Stimulated activated naive CD8-positive, alpha-beta T cell treated with anti-CD3 and anti-CD28 coated beads, Interleukin-15, Interleukin-2, amounts not matched to agents 100 U/mL and 50 U/mL, for 24 hours (primary cell): Measurements from ENCODE around the gene MEG3.

Experiments used
- ATAC-seq: fragments of 150-1000 bp; cut with Tn5 transposase; one replicate; pipeline ENCODE4 v1.10.0; 2021
- DNase-seq: peaks from one replicate; pipeline ENCODE4 v3.0.0; 2021

MEG3 gene

DNA sequence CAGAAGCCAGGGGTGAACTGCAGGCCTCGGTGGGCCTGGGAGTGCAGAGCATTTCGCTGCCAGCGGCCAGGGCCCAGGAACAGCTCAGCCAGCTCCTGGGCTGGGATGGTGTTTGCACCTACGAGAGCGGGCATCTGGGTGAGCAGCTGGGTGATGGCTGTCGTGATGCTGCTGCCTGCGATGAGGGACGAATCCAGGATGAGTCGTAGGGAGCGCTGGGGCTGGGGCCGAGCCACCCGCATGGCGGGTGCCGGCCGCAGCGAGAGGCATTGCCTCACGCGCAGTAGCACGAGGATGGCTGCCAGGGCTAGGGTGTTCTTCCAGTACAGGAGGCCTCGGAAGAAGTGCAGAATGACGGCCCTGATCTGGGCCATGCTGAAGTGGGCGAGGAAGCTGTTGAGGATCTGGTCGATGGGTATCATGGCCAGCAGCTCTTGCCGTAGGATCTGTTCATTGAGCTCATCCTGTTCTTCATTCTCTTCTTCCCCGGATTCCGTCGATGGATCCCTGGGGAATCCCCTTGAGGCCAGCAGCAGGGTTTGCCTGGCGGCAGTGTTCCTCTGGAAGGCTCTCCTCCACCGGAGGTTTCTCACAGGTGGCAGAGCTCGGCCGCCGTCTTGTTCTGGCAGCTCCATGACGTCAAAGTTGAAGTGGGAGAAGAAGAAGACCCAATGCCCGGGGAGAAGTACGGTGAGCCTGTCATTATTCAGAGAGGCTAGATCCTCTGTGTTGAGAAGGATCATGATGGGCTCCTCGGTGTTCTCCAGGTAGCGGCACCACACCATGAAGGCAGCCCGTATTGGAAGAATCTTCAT lies 55.5 kb downstream of the MEG3 start:
- DNase-seq, result no peak
- no peak for ATAC-seq

DNA sequence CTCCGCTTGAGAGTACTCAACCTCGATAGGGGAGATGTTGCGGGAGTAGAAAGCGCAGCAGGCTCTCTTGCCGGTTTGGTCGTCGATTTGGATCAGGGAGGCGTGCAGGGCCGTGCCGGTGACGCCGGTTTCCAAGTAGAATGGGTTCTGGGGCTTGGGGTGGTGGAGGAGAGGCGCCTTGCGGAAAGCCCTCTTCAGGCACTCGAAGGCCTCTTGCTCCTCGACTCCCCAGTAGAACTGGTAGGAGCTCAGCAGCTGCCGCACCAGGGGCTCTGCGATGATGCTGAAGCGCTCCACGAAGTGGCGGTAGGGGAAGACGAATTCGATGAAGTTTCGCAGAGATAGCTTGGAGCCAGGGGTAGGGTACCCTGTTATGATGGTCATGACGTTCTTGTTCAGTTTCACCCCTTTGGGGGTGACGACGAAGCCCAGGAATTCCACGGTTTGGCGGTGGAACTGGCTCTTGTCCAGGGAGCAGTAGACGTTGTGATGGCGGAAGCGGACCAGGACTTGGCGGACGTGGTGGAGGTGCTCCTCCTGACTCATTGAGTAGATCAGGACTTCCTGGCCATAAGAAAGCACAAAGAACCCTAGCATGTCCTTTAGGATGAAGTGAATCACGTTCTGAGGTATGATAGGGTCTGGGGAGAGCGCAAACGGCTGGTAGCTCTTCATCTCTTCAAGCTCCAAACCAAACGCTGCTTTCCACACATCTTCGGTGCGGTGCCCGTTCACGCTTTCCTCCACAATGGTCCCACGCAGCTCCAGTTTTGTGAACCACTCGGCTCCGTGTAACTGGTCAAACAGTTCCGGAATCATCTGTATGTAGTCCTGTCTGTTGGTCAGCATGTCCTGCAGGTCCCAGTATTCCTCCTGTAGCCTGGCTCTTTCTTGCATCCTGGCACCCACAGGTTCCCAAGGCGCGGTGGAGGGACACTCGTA lies 56.4 kb downstream of the MEG3 start:
- ATAC-seq, result no peak
- no peak for DNase-seq

DNA sequence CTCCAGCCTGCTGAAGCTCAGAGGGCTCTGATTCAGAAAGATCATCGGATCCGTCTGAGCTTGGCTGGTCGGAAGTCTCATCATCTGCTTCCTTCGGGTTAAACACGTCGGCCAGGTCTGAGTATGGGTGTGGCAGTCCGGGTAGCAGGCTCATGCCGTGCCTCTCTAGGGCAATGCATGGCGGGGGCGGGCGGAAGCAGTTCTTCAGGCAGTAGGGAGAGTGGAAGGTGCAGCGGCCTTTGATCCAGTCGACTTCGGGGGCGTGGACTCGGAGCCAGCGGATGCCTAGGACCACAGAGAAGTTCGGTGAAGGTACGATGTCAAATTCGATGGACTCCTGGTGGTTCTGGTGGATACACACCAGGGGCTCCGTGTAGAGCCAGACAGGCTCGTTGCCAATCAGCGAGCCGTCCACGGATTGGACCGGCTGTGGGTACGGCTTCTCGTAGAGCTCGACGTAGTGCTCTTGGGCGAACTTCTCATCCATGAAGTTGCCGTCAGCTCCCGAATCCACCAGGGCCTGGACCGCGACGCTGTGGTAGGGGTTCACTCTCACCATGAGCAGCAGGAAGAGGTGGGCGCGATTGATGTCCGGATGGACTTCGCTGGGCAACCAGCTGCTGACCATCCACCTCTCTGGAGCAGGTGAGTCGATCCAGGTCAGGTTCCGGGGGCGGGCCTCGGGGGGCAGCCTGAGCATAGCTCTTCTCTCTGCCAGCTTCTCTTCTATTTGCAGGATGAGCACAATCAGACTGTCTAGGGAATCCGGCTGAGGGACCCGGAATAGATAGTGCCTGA lies 57.3 kb downstream of the MEG3 start:
- no peak for ATAC-seq
- no peak for DNase-seq

DNA sequence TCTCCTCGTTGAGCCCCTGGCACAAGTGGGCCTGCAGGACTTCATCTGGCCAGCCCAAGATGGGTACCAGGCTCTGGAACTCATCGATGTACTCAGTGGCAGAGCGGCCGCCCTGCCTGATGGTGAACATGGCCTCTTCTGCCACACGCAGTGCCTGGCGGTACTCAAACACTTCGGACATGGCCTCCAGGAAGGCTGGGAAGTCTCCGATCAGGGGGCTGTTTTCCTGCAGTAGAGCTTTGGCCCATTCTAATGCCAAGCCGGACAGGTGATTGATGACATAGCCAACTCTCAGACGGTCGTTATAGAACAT lies 57.8 kb downstream of the MEG3 start:
- no peak for ATAC-seq
- no peak for DNase-seq

DNA sequence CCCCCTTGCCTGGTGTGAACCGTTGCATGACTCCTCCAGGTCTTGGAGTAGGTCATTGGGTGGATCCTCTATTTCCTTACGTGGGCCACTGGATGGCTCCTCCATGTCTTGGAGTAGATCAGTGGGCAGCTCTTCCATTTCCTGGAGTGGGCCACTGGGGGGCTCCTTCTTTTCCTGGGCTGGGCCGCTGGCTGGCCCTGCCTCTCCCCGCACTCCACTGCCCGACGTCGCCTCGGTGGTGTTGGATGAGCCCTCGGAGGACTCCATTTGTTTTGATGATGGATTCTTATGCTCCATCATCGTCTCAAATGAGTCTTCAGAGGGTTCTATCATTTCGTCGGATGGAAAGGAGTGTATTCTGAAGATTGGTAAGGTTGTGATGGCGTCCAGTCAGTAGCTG lies 58.5 kb downstream of the MEG3 start:
- DNase-seq (no peak), ATAC-seq (no peak)

DNA sequence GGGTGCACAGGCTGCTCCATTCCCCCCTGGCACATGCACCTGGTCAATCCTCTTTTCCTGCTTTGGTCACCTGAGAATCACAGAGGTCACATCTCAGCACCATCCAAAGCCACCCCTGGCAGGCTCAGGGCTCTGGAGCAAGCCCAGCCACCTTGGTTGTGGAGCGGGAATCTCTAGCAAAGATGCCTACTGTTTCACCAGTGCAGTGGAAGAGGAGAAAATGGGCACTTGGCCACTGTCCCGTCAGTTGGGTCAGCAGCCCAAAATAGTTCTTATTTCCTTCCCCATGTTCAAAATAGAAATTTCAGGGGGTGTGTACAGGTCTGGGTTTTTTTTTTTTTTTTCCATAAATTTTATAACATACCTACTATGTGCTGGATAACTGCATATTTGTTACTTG lies 59.3 kb downstream of the MEG3 start:
- ATAC-seq (no peak), DNase-seq (no peak)

DNA sequence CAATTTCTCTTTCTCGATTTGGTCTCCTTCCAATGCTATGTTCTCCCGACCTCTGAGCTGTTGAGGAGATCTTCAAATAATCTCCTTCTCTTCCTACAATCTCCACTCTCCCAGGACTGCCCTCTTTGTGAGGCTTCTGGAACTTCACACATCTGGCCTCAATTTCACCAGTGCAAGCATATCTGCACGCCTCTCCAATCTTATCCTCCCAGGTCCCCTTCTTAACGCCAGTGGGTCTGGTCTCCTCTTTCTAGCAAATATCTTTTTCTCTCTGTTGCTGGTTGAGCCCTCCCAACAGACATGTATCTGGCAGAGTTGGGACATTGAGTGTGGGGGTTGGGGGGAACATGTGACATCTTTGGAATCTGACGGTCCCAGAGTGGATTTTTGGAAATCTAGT lies 59.7 kb downstream of the MEG3 start:
- ATAC-seq (no peak), DNase-seq (no peak)

DNA sequence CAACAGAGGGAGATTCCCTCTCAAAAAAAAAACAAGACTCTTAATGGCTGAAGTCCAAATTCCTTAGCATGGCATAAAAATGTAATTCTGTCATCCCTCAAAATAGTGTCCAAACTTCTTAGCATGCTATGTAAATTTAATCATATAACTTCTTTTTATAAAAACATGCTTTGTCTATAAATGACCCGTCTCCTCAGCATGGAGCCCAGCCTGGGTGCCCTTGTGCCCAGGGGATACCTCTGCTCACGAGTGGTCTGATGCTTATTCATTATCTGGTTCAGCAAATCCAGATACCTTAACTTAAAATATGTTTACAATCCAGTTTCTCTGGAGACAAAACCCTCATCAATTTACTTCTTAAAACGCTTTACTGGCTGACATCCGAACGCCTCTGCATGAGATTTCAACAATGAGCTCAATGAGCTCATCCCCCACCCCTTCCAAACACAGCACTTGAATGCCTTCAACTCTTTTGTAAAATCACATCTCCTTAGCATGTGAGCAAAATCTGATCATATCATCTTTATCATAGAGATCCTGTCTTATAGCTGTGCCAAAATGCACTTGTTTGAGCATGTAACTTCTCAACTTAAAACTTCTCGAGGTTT lies 61.9 kb downstream of the MEG3 start:
- DNase-seq (no peak), ATAC-seq (no peak)

DNA sequence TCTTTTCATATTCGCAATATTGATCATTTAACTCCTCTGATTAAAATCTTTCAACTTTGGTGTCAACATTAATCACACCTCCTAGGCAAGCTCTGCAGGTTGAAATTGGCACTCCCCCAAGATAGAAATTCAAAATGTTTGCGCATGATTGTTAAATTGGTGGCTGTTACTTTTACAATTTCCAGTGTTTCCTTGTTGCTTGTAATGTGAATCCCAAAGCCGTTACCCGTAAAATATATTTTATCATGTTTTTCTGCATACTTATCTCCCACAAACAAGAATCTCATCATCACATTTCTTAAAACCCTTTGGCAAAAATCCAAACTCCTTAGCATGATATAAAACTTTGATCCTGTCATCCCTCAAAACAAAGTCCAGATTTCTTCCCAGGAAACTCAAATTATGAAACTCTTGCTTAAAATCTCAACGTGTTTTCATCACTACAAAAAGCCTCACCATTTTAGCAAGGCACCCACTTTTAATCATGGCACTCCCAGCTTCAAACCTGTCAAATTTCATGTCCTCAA lies 62.9 kb downstream of the MEG3 start:
- DNase-seq, result no peak
- no peak for ATAC-seq

DNA sequence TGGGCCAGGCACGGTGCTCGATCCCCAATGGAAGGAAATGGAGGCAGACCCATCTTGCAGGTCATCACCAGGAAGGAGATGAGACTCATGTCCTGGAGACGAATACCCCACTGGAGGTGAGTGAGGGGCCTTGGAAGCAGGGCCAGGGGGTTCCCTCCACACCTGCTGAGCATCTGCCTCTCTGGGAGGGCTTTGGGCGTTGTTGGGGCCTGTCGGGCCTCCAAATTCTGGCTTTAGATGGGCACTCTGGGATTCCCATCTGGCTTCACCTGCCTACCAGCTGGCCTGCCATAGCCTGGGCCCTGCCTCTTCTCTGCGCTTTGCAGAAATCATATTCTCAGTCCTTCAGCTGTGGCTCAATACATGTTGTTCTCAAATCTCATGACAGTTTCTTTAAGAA lies 63.7 kb downstream of the MEG3 start:
- ATAC-seq, result no peak
- DNase-seq, result no peak

DNA sequence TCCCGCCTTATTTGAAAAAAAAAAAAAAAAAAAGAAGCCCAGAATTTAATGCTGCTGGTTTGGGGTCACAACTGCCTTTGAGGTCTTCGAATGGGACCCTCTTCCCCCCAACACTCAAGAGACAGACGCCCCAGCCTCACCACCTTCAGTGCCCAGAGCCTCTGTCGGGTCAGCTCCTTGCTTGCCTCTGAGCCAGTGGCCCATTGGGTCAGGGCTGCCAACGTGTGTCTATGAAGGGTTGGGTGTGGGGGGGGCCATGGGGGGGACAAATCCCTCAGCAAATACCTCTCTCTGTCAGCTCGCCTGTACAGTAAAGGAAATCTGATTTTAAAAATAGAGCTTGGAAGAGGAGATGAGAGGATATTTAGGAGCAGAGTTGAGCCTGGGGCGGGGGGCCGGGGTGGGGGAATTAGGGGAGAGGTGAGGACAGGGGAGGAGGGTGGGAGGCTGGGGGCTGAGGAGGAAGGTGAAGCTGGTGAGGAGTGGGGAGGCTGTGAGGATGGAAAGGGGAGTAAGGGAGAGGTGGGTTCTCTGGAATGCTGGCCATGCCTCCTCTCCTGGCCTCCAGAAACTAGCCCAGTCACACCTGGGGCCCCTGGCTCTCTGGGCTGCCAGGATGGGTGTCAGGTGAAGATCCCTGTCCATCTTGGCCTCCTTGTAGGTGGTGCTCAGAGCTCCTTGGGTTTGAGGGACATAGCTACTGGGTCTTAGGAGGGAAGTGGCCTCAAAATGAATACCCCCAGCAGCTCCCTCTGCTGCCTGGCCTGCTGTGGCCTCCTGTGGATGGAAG lies 64.3 kb downstream of the MEG3 start:
- ATAC-seq (no peak), DNase-seq (no peak)

DNA sequence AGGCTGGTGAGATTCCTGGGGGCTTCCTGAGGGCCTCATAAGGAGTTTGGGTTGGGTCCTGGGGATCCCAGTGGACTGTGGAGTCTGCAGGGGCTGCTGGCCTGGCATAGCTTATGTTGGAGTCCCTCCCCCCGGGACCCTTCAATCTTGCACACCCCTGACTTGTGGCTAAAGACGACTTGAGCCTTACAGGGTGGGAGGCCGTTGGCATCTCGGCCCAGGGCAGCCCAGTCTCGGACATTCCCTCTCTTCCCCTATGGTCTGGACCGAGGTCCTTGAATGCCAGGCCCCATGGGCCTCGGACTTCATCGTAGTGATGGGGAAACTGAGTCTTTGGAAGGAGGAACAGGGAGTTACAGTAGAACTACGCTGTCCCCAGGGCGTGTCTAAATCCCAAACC lies 65.1 kb downstream of the MEG3 start:
- DNase-seq (no peak), ATAC-seq (no peak)

DNA sequence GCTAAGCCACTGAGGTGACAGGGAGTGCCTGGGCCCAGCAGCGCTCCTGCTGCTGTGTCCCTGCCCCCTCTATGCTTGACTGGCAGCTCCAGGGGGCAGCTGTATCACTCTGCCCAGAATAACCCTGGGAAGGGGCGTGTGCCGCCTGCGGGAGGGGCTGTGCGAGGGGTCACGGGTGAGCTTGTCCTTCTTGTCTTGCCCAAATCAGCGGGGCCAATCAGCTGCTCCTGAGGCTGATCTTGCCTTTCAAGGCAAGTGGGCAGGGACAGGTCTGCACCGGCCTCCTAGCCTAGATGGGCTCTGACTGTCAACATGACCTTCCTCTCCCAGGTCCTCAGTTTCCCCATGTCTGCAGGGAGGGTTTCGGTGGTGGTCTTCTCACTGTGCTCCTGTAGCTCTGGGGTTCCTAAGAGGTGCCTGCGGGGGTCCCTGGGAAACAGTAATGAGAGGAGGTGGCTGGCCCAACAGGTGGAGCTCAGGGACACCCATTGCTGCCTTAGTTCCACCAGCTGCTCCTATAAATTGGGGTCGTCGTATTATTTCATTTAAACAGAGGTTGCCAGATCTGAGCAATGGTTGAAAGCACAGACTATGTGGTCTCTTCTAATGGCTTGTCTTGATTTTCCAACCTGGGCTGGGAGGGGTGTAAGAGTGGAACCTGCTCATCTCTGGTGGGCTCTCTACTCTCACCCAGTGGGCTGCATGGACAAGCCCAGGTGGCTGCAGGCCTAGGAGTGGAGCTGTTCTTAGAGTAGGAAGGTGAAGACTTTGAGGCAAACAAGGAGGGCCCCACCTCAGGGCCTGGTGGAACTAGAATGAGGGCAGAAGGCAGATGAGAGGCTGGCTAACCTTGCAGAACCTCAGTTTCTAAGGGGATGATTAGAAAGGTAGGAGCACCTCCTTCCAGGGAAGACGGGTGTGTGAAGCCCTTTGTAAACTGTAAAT lies 65.9 kb downstream of the MEG3 start:
- DNase-seq, result no peak
- ATAC-seq, result no peak

DNA sequence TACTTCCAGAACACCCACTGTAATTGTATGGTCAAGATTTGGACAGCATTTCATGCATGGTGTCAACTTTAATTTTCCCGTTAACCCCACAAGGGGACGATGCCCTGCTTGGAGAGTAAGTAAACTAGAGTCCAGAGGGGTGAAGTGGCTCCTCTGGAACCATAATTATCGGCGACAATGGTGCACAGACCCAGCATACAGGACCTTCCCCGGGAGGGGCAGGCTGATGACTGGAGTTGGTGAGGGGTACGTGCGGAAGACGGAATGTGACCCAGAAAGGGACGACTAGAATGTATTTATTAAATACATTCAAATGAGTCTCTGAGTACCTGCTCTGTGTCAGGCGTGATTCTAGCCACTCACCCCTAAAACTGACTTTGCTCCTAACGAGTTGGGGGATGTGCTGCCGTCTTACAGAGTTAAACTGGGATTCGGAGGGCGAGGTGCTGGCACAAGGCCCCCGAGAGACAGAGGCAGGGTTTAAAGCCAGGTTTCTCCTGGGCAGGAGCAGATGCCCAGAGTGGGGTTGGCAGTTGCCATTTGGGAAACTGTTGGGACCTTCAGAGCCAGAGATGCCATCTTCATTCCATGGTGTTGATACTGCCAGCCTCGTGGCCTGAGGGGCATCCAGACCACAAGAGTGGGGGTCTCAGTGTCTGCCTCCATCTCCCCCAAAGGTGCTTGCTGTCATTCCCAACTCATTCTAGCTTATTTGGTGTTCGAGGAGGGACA lies 66.7 kb downstream of the MEG3 start:
- DNase-seq (no peak), ATAC-seq (no peak)

DNA sequence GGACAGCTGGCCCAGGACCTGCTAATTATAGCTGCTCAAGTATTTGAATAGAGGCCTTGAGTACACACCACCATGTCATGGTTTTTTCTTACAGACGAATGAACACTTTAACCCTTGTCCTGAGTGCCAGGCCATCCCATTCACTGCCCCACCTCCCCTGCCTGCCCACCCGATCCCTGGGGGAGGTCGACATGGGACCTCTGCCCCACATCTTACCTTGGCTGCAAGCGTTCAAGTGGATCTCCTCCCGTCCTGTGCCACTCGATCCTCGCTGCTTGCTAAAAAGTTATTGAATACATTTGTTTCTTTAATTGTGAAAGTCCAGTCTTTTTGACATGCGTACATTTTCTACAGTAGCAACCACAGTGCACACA lies 67.3 kb downstream of the MEG3 start:
- DNase-seq (no peak), ATAC-seq (no peak)

DNA sequence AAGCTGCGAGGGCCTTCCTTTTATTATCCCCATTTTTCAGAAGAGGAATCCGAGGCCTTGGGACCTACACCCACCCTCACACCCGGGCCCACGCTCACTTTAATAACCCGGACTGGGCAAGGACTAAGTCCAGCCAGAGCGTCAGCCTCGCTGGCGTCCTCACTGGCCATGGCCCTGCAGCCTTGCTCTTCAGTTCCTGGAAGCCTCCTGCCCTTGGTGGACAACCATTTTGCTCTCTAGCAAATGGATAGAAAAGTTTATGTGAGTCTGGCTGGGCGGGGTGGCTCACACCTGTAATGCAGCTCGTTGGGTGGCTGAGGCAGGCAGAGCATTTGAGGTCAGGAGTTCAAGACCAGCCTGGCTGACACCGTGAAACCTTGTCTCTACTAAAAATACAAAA lies 67.8 kb downstream of the MEG3 start:
- ATAC-seq (no peak), DNase-seq (no peak)

DNA sequence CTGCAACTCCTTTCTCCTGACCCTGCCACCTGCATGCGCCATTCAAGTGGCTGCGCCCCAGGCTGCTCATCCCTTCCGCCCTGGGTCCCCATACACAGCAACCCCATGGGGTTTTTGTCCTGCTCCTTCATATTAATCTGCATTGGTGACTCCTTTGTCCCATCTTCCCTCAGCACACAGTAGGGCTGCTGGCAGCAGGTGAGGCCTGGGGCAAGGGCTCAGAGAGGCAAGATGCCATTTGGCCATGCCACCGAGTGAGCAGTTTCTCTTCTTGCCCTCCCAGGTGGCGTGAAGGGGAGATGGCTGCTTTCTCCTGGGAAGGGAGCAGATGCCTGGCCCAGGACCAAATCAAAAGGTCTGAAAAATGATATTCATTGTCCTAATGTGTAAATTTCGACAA lies 68.5 kb downstream of the MEG3 start:
- no peak for ATAC-seq
- no peak for DNase-seq

DNA sequence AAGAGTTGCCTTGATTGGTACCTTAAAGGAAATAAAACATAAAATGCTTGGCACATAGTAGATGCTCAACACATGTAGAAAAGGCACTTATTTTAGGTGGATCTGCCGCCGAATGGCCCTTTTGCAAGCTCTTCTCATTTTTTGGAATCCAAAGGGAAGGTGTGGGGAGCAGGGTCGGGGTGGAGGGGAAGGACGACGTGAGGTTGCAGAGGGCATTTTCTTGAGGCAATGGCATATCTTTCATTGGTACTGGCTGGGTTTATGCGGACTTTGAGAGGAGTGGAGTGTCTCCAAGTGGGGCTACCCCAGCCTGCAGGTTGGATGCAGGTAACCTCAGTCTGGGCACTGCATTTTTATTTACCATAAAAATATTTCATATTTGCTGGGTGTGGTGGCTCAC lies 69.5 kb downstream of the MEG3 start:
- ATAC-seq, result no peak
- DNase-seq, result no peak

DNA sequence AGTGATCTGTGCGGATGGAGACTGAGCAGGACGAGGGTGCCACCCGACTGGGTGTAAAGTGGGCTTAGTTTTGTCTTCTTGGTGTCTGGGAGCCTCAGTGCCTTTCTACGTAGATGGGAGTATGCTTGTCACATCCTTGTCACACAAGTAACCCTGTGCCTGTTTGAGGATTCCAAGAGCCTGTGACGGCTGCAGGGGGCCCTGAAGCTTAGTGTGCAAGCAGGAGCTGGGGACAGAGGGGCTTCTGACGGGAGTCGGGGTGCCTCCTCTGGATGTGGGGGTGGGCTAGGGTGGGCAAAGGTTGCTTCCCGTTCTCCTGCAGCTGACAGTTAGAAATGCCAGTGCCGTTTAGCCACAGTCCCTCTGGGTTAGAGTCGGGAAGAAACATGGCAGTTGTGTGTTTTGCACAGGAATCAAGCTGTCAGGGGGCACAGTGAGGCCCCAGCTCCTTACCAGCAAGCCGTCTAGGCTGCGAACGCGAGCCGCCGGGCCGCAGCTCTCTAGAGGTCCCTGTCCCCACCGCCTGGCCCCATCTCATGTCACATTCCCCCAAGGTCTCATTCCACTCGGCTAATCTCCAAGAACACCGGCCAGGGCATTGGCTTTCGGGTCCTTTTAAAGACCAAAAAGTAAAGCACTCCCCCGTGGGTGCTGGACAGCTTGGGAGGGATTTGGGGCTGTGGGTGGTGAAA lies 70.6 kb downstream of the MEG3 start:
- DNase-seq (no peak), ATAC-seq (no peak)
